H1 (cell line): ENCODE data around the gene RHOBTB3. TPM values are rescaled to one million over a fixed set of nuclear protein-coding genes. Genes with fewer than 3 reads are reported as not detected.

Experiments
- BACH1 ChIP-seq: IDR thresholded peaks from 2 replicates; pipeline ENCODE4 v1.6.1; 2012; ENCODE audit warnings: low read length, improper control_type of control experiment
- CREB1 ChIP-seq: IDR thresholded peaks from 2 replicates; pipeline ENCODE4 v1.6.1; 2012; ENCODE audit warnings: inconsistent platforms
- KDM1A ChIP-seq: fragments of 200-600, 300-600 bp; sonication (generic); IDR thresholded peaks from 2 replicates; pipeline ENCODE4 v1.7.1; 2016; ENCODE audit warnings: mild to moderate bottlenecking, low read length, borderline replicate concordance
- NRF1 ChIP-seq: IDR thresholded peaks from 2 replicates; pipeline ENCODE4 v1.6.1; 2011; ENCODE audit warnings: mild to moderate bottlenecking, low read depth, low read length, improper control_type of control experiment
- SAP30 ChIP-seq: fragments of 300-600 bp; sonication (generic); IDR thresholded peaks from 2 replicates; pipeline ENCODE4 v1.7.1; 2012; ENCODE audit warnings: low read length, moderate library complexity, mild to moderate bottlenecking, inconsistent platforms; ENCODE audit not compliant: insufficient read depth, insufficient replicate concordance
- polyA plus RNA-seq, 7 experiments: library from polyadenylated mRNA; depleted of rRNA in 3 of 7; stranded (reverse) in 5 of 7; unstranded in 2 of 7; fragments of >200 nt in 5 of 7; fragments of 200-250 nt in 2 of 7; gene quantifications; 1 replicate in 5 of 7; 2 replicates in 1 of 7; 4 replicates in 1 of 7; pipeline versions ENCODE4 v1.2.1 to v1.2.3, GENCODE V29; 2011 to 2013; ENCODE audit warnings: missing spikeins in 2 of 7, mixed read lengths in 2 of 7
- total RNA-seq: library from RNA; stranded (reverse); fragmentation: NEBNext Ultra II Directional; extraction: Animal tissue kit (Norgen Biotek cat#: 25700); gene quantifications from 2 replicates; pipeline ENCODE4 v1.2.1, GENCODE V29; 2021
- TF ChIP-seq, protein P1 (sequence below): IDR thresholded peaks from 2 replicates; pipeline ENCODE4 v1.6.1; 2011; ENCODE audit warnings: low read depth, mild to moderate bottlenecking, low read length; ENCODE audit not compliant: insufficient read depth

Gene RHOBTB3
- total and polyA plus RNA-seq, 2 of the 8 experiments (the other 6 are each of a cell fraction or from before 2014, with no cell fraction given) = 8.2 to 17.5 TPM

DNA sequence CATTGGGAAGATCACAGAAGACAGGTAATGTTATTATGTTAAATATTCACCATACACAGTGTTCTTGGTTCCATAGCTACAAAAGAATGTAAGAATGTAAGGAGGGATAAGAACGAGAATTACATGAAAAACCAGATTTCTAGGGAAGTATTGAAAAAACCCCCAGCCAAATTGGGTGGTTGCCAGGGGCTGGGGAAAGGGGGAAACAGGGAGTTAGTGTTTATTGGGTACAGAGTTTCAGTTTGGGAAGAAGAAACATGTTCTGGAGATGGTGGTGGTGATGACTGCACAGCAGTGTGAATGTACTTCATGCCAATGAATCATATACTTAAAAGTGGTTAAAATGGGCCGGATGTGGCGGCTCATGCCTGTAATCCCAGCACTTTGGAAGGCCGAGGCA is 51.0 kb downstream of the RHOBTB3 start (continued):
- no peak for TF ChIP-seq NRF1
- TF ChIP-seq KDM1A = no peak
- TF ChIP-seq CREB1 = no peak
- no peak for TF ChIP-seq BACH1
- no peak for TF ChIP-seq SAP30
- TF ChIP-seq, protein P1, sequence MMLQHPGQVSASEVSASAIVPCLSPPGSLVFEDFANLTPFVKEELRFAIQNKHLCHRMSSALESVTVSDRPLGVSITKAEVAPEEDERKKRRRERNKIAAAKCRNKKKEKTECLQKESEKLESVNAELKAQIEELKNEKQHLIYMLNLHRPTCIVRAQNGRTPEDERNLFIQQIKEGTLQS = no peak
